ENCODE measurements around the gene PARD3.

The PARD3 gene

GRCh38 chr10:34661580-34661979 lies 153.5 kb downstream of the PARD3 start:
- Histone ChIP-seq H2AFZ (no peak overlapping the region), H3K27me3 (ENCODE audit: control insufficient read depth, insufficient read depth, low read length) (no peaks in the 10 kb centered on the region), H3K27ac (no peak overlapping the region), H3K4me1 (peaks cover 6% of the 10 kb centered on the region), H3K79me2 (peaks cover 8% of the 10 kb centered on the region), H3K36me3 (ENCODE audit: control insufficient read depth, insufficient read depth, low read length) (no peaks in the 10 kb centered on the region), H3K9me3 (ENCODE audit: control insufficient read depth, low read length) (no peaks in the 10 kb centered on the region), H3K4me3 (ENCODE audit: low read depth, low read length) (no peak overlapping the region), H3K9ac (no peak overlapping the region), H3K4me2 (ENCODE audit: low read length) (no peak overlapping the region)
- no peak for TF ChIP-seq CTCF (IDR thresholded peaks at IDR 0.05)

- no peak for TF ChIP-seq CTCF (IDR thresholded peaks at IDR 0.05)
- no peak overlapping the region for H3K4me3 ChIP-seq (ENCODE audit: low read depth, low read length)
- no peaks in the 10 kb centered on the region for H3K9me3 ChIP-seq (ENCODE audit: control insufficient read depth, low read length)
- H3K4me1 ChIP-seq, result peaks cover 3% of the 10 kb centered on the region
- no peaks in the 10 kb centered on the region for H3K27me3 ChIP-seq (ENCODE audit: control insufficient read depth, insufficient read depth, low read length)
- H3K9ac ChIP-seq, result no peak overlapping the region
- no peaks in the 10 kb centered on the region for H3K36me3 ChIP-seq (ENCODE audit: control insufficient read depth, insufficient read depth, low read length)
- peaks cover 24% of the 10 kb centered on the region for H3K79me2 ChIP-seq
- H3K27ac ChIP-seq, result no peak overlapping the region
- no peak overlapping the region for H3K4me2 ChIP-seq (ENCODE audit: low read length)
- H2AFZ ChIP-seq, result no peak overlapping the region
These were observed 156.2 kb downstream of the PARD3 start for GRCh38 chr10:34658934-34659333.

GRCh38 chr10:34656661-34657060 lies 158.4 kb downstream of the PARD3 start:
- Histone ChIP-seq H3K4me3 (ENCODE audit: low read depth, low read length) (no peak overlapping the region), H3K4me2 (ENCODE audit: low read length) (no peak overlapping the region), H3K79me2 (peaks cover 41% of the 10 kb centered on the region), H3K27me3 (ENCODE audit: control insufficient read depth, insufficient read depth, low read length) (no peaks in the 10 kb centered on the region), H3K36me3 (ENCODE audit: control insufficient read depth, insufficient read depth, low read length) (no peaks in the 10 kb centered on the region), H3K9ac (no peak overlapping the region), H3K27ac (no peak overlapping the region), H3K9me3 (ENCODE audit: control insufficient read depth, low read length) (no peaks in the 10 kb centered on the region), H2AFZ (no peak overlapping the region), H3K4me1 (no peaks in the 10 kb centered on the region)
- no peak for TF ChIP-seq CTCF (IDR thresholded peaks at IDR 0.05)

GRCh38 chr10:34655286-34656170 lies 159.6 kb downstream of the PARD3 start:
- Histone ChIP-seq H3K4me3 (ENCODE audit: low read depth, low read length) (no peak overlapping the region), H3K27ac (no peak overlapping the region), H3K4me2 (ENCODE audit: low read length) (no peak overlapping the region), H3K9ac (no peak overlapping the region), H3K27me3 (ENCODE audit: control insufficient read depth, insufficient read depth, low read length) (no peaks in the 10 kb centered on the region), H2AFZ (no peak overlapping the region), H3K9me3 (ENCODE audit: control insufficient read depth, low read length) (no peaks in the 10 kb centered on the region), H3K79me2 (peaks cover 41% of the 10 kb centered on the region), H3K4me1 (no peaks in the 10 kb centered on the region), H3K36me3 (ENCODE audit: control insufficient read depth, insufficient read depth, low read length) (no peaks in the 10 kb centered on the region)
- peak; percentile 64 for TF ChIP-seq CTCF (IDR thresholded peaks at IDR 0.05)

- TF ChIP-seq CTCF (IDR thresholded peaks at IDR 0.05), result no peak
- Histone ChIP-seq H3K27ac (no peak overlapping the region), H3K4me2 (ENCODE audit: low read length) (no peak overlapping the region), H3K9ac (no peak overlapping the region), H3K4me3 (ENCODE audit: low read depth, low read length) (no peak overlapping the region), H3K27me3 (ENCODE audit: control insufficient read depth, insufficient read depth, low read length) (no peaks in the 10 kb centered on the region), H2AFZ (no peak overlapping the region), H3K36me3 (ENCODE audit: control insufficient read depth, insufficient read depth, low read length) (no peaks in the 10 kb centered on the region), H3K79me2 (peaks cover 44% of the 10 kb centered on the region), H3K9me3 (ENCODE audit: control insufficient read depth, low read length) (no peaks in the 10 kb centered on the region), H3K4me1 (no peaks in the 10 kb centered on the region)
These were observed 160.9 kb downstream of the PARD3 start for GRCh38 chr10:34654211-34654610.

Measured in parathyroid adenoma (tissue), 2 donors.